ENCODE measurements around the gene PALLD. TPM values are rescaled to one million over a fixed set of nuclear protein-coding genes. Genes with fewer than 3 reads are reported as not detected.

The PALLD gene
- total RNA-seq, 1 donor from 2014 or later: 45.6 TPM

GRCh38 chr4:168758351-168758876, 261.6 kb downstream of the PALLD start:
- TF ChIP-seq CTCF (conservative IDR thresholded peaks at IDR 0.05; ENCODE audit: low read depth, low read length): no peak
- no peak overlapping the region for H3K4me3 ChIP-seq (ENCODE audit: low read depth, low read length)
- peak; percentile 89 for DNase-seq (ENCODE audit: low read depth)

GRCh38 chr4:168759321-168759720, 262.5 kb downstream of the PALLD start:
- no peak overlapping the region for H3K4me3 ChIP-seq (ENCODE audit: low read depth, low read length)
- DNase-seq (ENCODE audit: low read depth): no peak
- no peak for TF ChIP-seq CTCF (conservative IDR thresholded peaks at IDR 0.05; ENCODE audit: low read depth, low read length)

- no peak for TF ChIP-seq CTCF (conservative IDR thresholded peaks at IDR 0.05; ENCODE audit: low read depth, low read length)
- no peak overlapping the region for H3K4me3 ChIP-seq (ENCODE audit: low read depth, low read length)
- no peak for DNase-seq (ENCODE audit: low read depth)
Measured at GRCh38 chr4:168759959-168760527, 263.2 kb downstream of the PALLD start.

GRCh38 chr4:168761066-168761465, 264.2 kb downstream of the PALLD start:
- no peak for TF ChIP-seq CTCF (conservative IDR thresholded peaks at IDR 0.05; ENCODE audit: low read depth, low read length)
- no peak overlapping the region for H3K4me3 ChIP-seq (ENCODE audit: low read depth, low read length)
- no peak for DNase-seq (ENCODE audit: low read depth)

- H3K4me3 ChIP-seq (ENCODE audit: low read depth, low read length): no peak overlapping the region
- no peak for DNase-seq (ENCODE audit: low read depth)
- no peak for TF ChIP-seq CTCF (conservative IDR thresholded peaks at IDR 0.05; ENCODE audit: low read depth, low read length)
Measured at GRCh38 chr4:168765322-168765721, 268.5 kb downstream of the PALLD start.

- TF ChIP-seq CTCF (conservative IDR thresholded peaks at IDR 0.05; ENCODE audit: low read depth, low read length): no peak
- no peak for DNase-seq (ENCODE audit: low read depth)
Measured at GRCh38 chr4:168765726-168766125, 268.9 kb downstream of the PALLD start.

More at GRCh38 chr4:168765726-168766125, 268.9 kb downstream of the PALLD start:
- H3K4me3 ChIP-seq (ENCODE audit: low read depth, low read length): no peak overlapping the region

All from epithelial cell of proximal tubule (primary cell).